CD14-positive monocyte (primary cell): ENCODE data around the gene FLRT1. TPM values are rescaled to one million over a fixed set of nuclear protein-coding genes. Genes with fewer than 3 reads are reported as not detected.

Experiments
- DNase-seq, 3 donors: peaks; one replicate each; pipeline ENCODE4 v3.0.0-alpha.2; 2011 to 2022
- H2AFZ ChIP-seq: 2 replicates; pipeline ENCODE4 v1.6.0; 2012; ENCODE audit warnings: mild to moderate bottlenecking, low read depth, low read length, inconsistent platforms; ENCODE audit not compliant: insufficient read depth, poor library complexity, severe bottlenecking
- H3K27ac ChIP-seq, 2 donors: 1 replicate in 1 of 2; 2 replicates in 1 of 2; pipeline ENCODE4 v1.5.1; 2012 to 2013; ENCODE audit warnings: low read length in 2 of 2, control low read depth in 1 of 2, inconsistent platforms in 1 of 2, low read depth in 1 of 2, mild to moderate bottlenecking in 1 of 2
- H3K27me3 ChIP-seq, 2 donors: one replicate each; pipeline versions ENCODE4 v1.6.0 to v1.6.1; 2011 to 2013; ENCODE audit warnings: low read length in 2 of 2; ENCODE audit not compliant: control insufficient read depth in 2 of 2, insufficient read depth in 2 of 2
- H3K36me3 ChIP-seq, 2 donors: replicated peaks in 1 of 2; 1 replicate in 1 of 2; 2 replicates in 1 of 2; pipeline versions ENCODE4 v1.5.1 to v1.6.1; 2012 to 2013; ENCODE audit warnings: low read length in 2 of 2, control low read depth in 1 of 2, inconsistent platforms in 1 of 2, mild to moderate bottlenecking in 1 of 2; ENCODE audit not compliant: insufficient read depth in 2 of 2, control insufficient read depth in 1 of 2
- H3K4me1 ChIP-seq, 2 donors: 1 replicate in 1 of 2; 2 replicates in 1 of 2; pipeline versions ENCODE4 v1.5.1 to v1.6.1; 2012 to 2013; ENCODE audit warnings: low read length in 2 of 2, control low read depth in 1 of 2, inconsistent platforms in 1 of 2, mild to moderate bottlenecking in 1 of 2, moderate library complexity in 1 of 2; ENCODE audit not compliant: insufficient read depth in 2 of 2, control insufficient read depth in 1 of 2
- H3K4me2 ChIP-seq: replicated peaks from 2 replicates; pipeline ENCODE3; 2012; ENCODE audit warnings: low read length, moderate library complexity, mild to moderate bottlenecking; ENCODE audit not compliant: poor library complexity, severe bottlenecking; ENCODE audit errors: extremely low read depth
- H3K4me3 ChIP-seq, 3 experiments: fragments of 200-600 bp in 1 of 3; sonication (generic) in 1 of 3; replicated peaks in 1 of 3; 1 replicate in 2 of 3; 2 replicates in 1 of 3; pipeline ENCODE4 v1.5.1; 2011 to 2013; ENCODE audit warnings: low read length in 3 of 3, mild to moderate bottlenecking in 3 of 3, control low read depth in 2 of 3, low read depth in 2 of 3, inconsistent platforms in 1 of 3, moderate library complexity in 1 of 3
- H3K79me2 ChIP-seq: 2 replicates; pipeline ENCODE4 v1.6.0; 2012; ENCODE audit warnings: mild to moderate bottlenecking, control low read depth, inconsistent platforms, low read length, moderate library complexity; ENCODE audit not compliant: insufficient read depth
- H3K9ac ChIP-seq: 2 replicates; pipeline ENCODE4 v1.6.0; 2017; ENCODE audit warnings: low read length, mild to moderate bottlenecking; ENCODE audit not compliant: insufficient read depth, poor library complexity, severe bottlenecking
- H3K9me3 ChIP-seq, 2 donors: replicated peaks in 1 of 2; 1 replicate in 1 of 2; 2 replicates in 1 of 2; pipeline versions ENCODE4 v1.5.1 to v1.6.1; 2012 to 2013; ENCODE audit warnings: low read length in 2 of 2, control low read depth in 1 of 2; ENCODE audit not compliant: control insufficient read depth in 1 of 2, insufficient read depth in 1 of 2
- H4K20me1 ChIP-seq: 2 replicates; pipeline ENCODE4 v1.6.0; 2012; ENCODE audit warnings: mild to moderate bottlenecking, low read length, control low read depth, moderate library complexity; ENCODE audit not compliant: insufficient read depth
- H3K27ac Mint-ChIP-seq, 7 donors: one replicate each; pipeline ENCODE4 v1.8.0; 2020; ENCODE audit warnings: mild to moderate bottlenecking in 7 of 7, mixed read lengths in 7 of 7, moderate library complexity in 6 of 7, inconsistent platforms in 2 of 7
- H3K27me3 Mint-ChIP-seq, 3 donors: one replicate each; pipeline ENCODE4 v1.8.0; 2021 to 2022; ENCODE audit warnings: low read depth in 3 of 3, mild to moderate bottlenecking in 3 of 3, mixed read lengths in 3 of 3, moderate library complexity in 3 of 3, inconsistent platforms in 1 of 3
- H3K36me3 Mint-ChIP-seq, 2 donors: one replicate each; pipeline ENCODE4 v1.8.0; 2020; ENCODE audit warnings: mixed read lengths in 2 of 2, inconsistent platforms in 1 of 2, mild to moderate bottlenecking in 1 of 2
- H3K4me1 Mint-ChIP-seq: one replicate; pipeline ENCODE4 v1.8.0; 2020; ENCODE audit warnings: mild to moderate bottlenecking, mixed read lengths
- H3K4me3 Mint-ChIP-seq, 2 donors: one replicate each; pipeline ENCODE4 v1.8.0; 2020; ENCODE audit warnings: mild to moderate bottlenecking in 2 of 2, mixed read lengths in 2 of 2, moderate library complexity in 1 of 2
- H3K9me3 Mint-ChIP-seq, 7 donors: one replicate each; pipeline ENCODE4 v1.8.0; 2020 to 2022; ENCODE audit warnings: mixed read lengths in 7 of 7, mild to moderate bottlenecking in 6 of 7, moderate library complexity in 6 of 7, inconsistent platforms in 2 of 7
- CTCF ChIP-seq: fragments of 200-600 bp; IDR thresholded peaks from one replicate; pipeline ENCODE4 v1.8.0; 2022; ENCODE audit warnings: antibody characterized with exemption, mild to moderate bottlenecking
- WGBS: methylation state at CpG from one replicate; pipeline ENCODE4 v1.1.5; 2013; ENCODE audit warnings: missing lambda C conversion rate; ENCODE audit not compliant: insufficient coverage; 5-methylcytosine and 5-hydroxymethylcytosine counted together
- intact Hi-C, 2 donors: fragments of 100-400 bp; cut with micrococcal nuclease; formaldehyde crosslinking; loops; one replicate each; pipeline versions ENCODE4 v1.15.0 to v1.15.1; 2023
- polyA minus RNA-seq: library from RNA; depleted of rRNA, polyadenylated mRNA; stranded (reverse); fragments of >200 nt; gene quantifications from 2 replicates; pipeline ENCODE4 v1.2.3, GENCODE V29; 2012
- polyA plus RNA-seq, 3 donors: library from polyadenylated mRNA; depleted of rRNA in 1 of 3; unstranded in 2 of 3; stranded (reverse) in 1 of 3; fragments of 300-500 nt in 2 of 3; fragments of >200 nt in 1 of 3; fragmentation: Illumina TruSeq in 2 of 3; gene quantifications; 1 replicate in 2 of 3; 2 replicates in 1 of 3; pipeline ENCODE4 v1.2.3, GENCODE V29; 2012 to 2021
- total RNA-seq, 12 experiments: library from RNA in 1 of 12; stranded (reverse) in 1 of 12; fragments of 120-200 nt in 1 of 12; gene quantifications; one replicate each; pipeline ENCODE4 v1.2.4 and lab custom pipeline; 2013 to 2026; ENCODE audit warnings: mixed read lengths in 6 of 12, inconsistent platforms in 1 of 12

The FLRT1 gene
- total RNA-seq (2013) = not detected
- polyA plus RNA-seq (not detected), polyA minus RNA-seq (not detected in 2 replicates), total RNA-seq (lab: John Stamatoyannopoulos, UW) (0 to 3.6 (median 0) reads per million in 11 experiments)

- DNase-seq = no peak
- peaks cover 24 to 52% of the 10 kb centered on the region in 2 donors for H3K27me3 ChIP-seq
- TF ChIP-seq CTCF = no peak
- Mint-ChIP-seq H3K36me3 (peaks cover 0 to 5% of the 10 kb centered on the region in 2 donors), H3K27ac (no peak within 1 kb of the TSS), H3K4me3 (peak within 1 kb of the TSS in 1 of 2 donors; percentile 94), H3K4me1 (peaks cover 13% of the 10 kb centered on the region), H3K27me3 (peaks cover 45 to 63% (median 45%) of the 10 kb centered on the region in 3 donors), H3K9me3 (peaks cover 0 to 10% (median 3%) of the 10 kb centered on the region in 7 donors)
- H3K9ac ChIP-seq = no peak within 1 kb of the TSS
- H4K20me1 ChIP-seq = no peaks in the 10 kb centered on the region
- intact Hi-C loops = no loop called here
- H3K27ac ChIP-seq = no peak within 1 kb of the TSS
- no peaks in the 10 kb centered on the region for H3K36me3 ChIP-seq
- H2AFZ ChIP-seq = no peak within 1 kb of the TSS
- H3K79me2 ChIP-seq = no peaks in the 10 kb centered on the region
- whole genome bisulfite sequencing = under 1% methylated on average over 41 of the region's 64 CpGs
- peaks cover 0 to 10% of the 10 kb centered on the region in 2 donors for H3K4me1 ChIP-seq
- H3K4me2 ChIP-seq = peak within 1 kb of the TSS; percentile 57
- H3K9me3 ChIP-seq = peaks cover 3 to 11% of the 10 kb centered on the region in 2 donors
- peak within 1 kb of the TSS in 1 of 3 experiments; percentile 38 for H3K4me3 ChIP-seq
Measured at GRCh38 chr11:64035576-64035975, at the start of gene FLRT1. Gene FLRT1 (plus strand): TSS chr11:64035931. CDS start chr11:64116268, 80,337 bp downstream.

GRCh38 chr11:63986156-63986931 lies 49.4 kb upstream of the FLRT1 start, which contains the start of gene OTUB1:
Gene OTUB1 (plus strand): TSS chr11:63986438. CDS start chr11:63986457, 19 bp downstream.
- Histone ChIP-seq H4K20me1 (peaks cover 42% of the 10 kb centered on the region), H3K79me2 (peaks cover 40% of the 10 kb centered on the region), H3K36me3 (peaks cover 17 to 27% of the 10 kb centered on the region in 2 donors), H3K4me3 (peak within 1 kb of the TSS; percentile 83 to 99 (median 97)), H3K4me1 (peaks cover 37 to 48% of the 10 kb centered on the region in 2 donors), H2AFZ (peak within 1 kb of the TSS; percentile 97), H3K27ac (peak within 1 kb of the TSS; percentile 81 to 93), H3K9me3 (no peaks in the 10 kb centered on the region), H3K4me2 (peak within 1 kb of the TSS; percentile 97), H3K9ac (peak within 1 kb of the TSS; percentile 97), H3K27me3 (no peaks in the 10 kb centered on the region)
- peak within 1 kb of the TSS; percentile 97 to 99 for H3K4me3 Mint-ChIP-seq
- peaks cover 39% of the 10 kb centered on the region for H3K4me1 Mint-ChIP-seq
- H3K27ac Mint-ChIP-seq = peak within 1 kb of the TSS; percentile 92 to 98 (median 96)
- no peaks in the 10 kb centered on the region for H3K9me3 Mint-ChIP-seq
- intact Hi-C loops = no loop called here
- TF ChIP-seq CTCF = no peak
- WGBS = under 1% methylated on average over 51 of the region's 63 CpGs
- H3K27me3 Mint-ChIP-seq = peaks cover 0 to 4% (median 1%) of the 10 kb centered on the region in 3 donors
- peaks cover 29 to 33% of the 10 kb centered on the region in 2 donors for H3K36me3 Mint-ChIP-seq
- DNase-seq = peak; percentile 84 to 92 (median 90)
